Muscle of leg (tissue), 11 donors: ENCODE measurements around the gene HACD4. TPM values are rescaled to one million over a fixed set of nuclear protein-coding genes. Genes with fewer than 3 reads are reported as not detected.

Source experiments
- DNase-seq: peaks from one replicate; pipeline ENCODE4 v3.0.0; 2013
- H3K27ac ChIP-seq: one replicate; pipeline ENCODE4 v1.5.1; 2013; ENCODE audit warnings: mild to moderate bottlenecking, low read length, control low read depth
- H3K27me3 ChIP-seq: one replicate; pipeline ENCODE4 v1.6.1; 2013; ENCODE audit warnings: low read length; ENCODE audit not compliant: control insufficient read depth, insufficient read depth
- H3K36me3 ChIP-seq: one replicate; pipeline ENCODE4 v1.6.1; 2013; ENCODE audit warnings: low read length; ENCODE audit not compliant: control insufficient read depth, insufficient read depth
- H3K4me1 ChIP-seq: one replicate; pipeline ENCODE4 v1.6.1; 2013; ENCODE audit warnings: low read length; ENCODE audit not compliant: control insufficient read depth, insufficient read depth
- H3K4me3 ChIP-seq: one replicate; pipeline ENCODE4 v1.5.1; 2013; ENCODE audit warnings: low read length, control low read depth
- H3K9me3 ChIP-seq: replicated peaks from 2 replicates; pipeline ENCODE4 v1.6.1; 2013; ENCODE audit warnings: low read depth, low read length; ENCODE audit not compliant: control insufficient read depth
- WGBS: methylation state at CpG from one replicate; pipeline ENCODE4 v1.1.5; 2013; ENCODE audit warnings: missing lambda C conversion rate; ENCODE audit not compliant: insufficient coverage; 5-methylcytosine and 5-hydroxymethylcytosine counted together
- polyA plus RNA-seq, 8 donors: library from polyadenylated mRNA; unstranded; fragments of 120-200 nt; gene quantifications; one replicate each; pipeline versions ENCODE4 v1.2.1 to v1.2.3, GENCODE V29; 2013; ENCODE audit warnings: inconsistent platforms in 1 of 8, low replicate concordance in 1 of 8; ENCODE audit not compliant: insufficient read length in 8 of 8, insufficient read depth in 1 of 8
- total RNA-seq: library from RNA; stranded (reverse); fragments of 120-200 nt; gene quantifications from one replicate; pipeline ENCODE4 v1.2.4, GENCODE V29; 2013

HACD4 gene
- total and polyA plus RNA-seq, 9 donors, result 1.2 to 2.4 (median 1.3) TPM

DNA sequence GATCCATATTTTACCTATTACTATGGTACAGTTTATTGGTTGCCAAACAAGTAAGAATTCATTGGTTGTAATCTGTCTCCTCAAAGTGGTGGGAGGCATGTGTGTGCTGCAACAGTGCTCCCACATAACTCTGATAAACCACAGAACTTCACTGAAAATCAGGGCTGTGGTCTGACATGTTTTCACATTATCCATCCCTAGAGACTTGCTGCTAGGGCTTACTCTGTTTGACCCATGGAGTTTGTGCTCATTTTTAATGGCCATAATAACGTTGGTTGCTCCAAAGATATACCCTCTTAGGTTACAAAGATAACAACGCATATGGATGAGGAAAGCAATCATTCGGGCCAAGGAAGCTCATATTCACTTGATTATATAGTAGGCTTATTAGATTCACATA is 37.0 kb downstream of the HACD4 start:
- no peaks in the 10 kb centered on the region for H3K9me3 ChIP-seq
- no CpG with 5 or more reads among the region's 3 CpGs for WGBS
- no peak overlapping the region for H3K4me3 ChIP-seq
- peaks cover 25% of the 10 kb centered on the region for H3K36me3 ChIP-seq
- H3K4me1 ChIP-seq, result no peaks in the 10 kb centered on the region
- no peak overlapping the region for H3K27ac ChIP-seq
- DNase-seq, result no peak
- H3K27me3 ChIP-seq, result no peaks in the 10 kb centered on the region

GRCh38 chr9:20990867-20991266 is 40.6 kb downstream of the HACD4 start:
- WGBS, result 40% methylated on average over 1 of the region's 2 CpGs
- Histone ChIP-seq H3K4me1 (no peaks in the 10 kb centered on the region), H3K27me3 (no peaks in the 10 kb centered on the region), H3K9me3 (no peaks in the 10 kb centered on the region), H3K4me3 (no peak overlapping the region), H3K36me3 (peaks cover 19% of the 10 kb centered on the region), H3K27ac (no peak overlapping the region)
- DNase-seq, result peak; percentile 74

- Histone ChIP-seq H3K27me3 (no peaks in the 10 kb centered on the region), H3K9me3 (no peaks in the 10 kb centered on the region), H3K27ac (no peak overlapping the region), H3K36me3 (peaks cover 15% of the 10 kb centered on the region), H3K4me3 (no peak overlapping the region), H3K4me1 (no peaks in the 10 kb centered on the region)
- DNase-seq, result peak; percentile 39
- 96% methylated on average over 6 of the region's 6 CpGs for WGBS
These were observed 41.5 kb downstream of the HACD4 start for GRCh38 chr9:20989923-20990341.

DNA sequence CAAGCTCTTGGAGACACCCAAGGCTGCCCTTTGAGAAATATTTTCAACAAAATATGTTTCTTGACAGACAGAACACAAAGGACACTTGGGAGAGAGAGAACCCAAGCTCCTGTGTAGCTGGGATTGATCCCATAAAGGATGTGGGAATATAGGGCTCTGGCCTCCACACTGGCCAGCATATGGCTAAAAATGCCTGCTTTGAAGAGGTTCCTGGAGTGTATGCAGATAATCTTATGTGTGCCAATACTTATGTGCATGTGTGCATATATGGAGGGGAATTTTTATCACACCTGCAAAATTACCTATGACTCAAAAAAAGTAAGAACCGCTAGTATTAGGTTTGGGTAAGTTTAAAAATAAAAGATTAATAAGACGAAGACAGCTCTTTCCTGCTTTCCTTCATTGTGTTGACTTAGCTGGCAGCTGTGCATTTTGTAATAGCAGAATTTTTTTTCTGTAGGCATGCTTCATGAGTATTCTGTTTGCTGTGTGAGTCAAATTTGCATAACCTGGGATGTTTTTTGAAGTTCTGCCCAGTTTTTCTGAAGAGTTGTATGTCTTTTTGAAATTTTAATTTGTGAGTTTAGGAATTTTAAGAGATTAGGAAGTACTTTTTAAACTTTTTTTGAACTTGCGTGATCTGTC is 42.6 kb downstream of the HACD4 start:
- no peak overlapping the region for H3K27ac ChIP-seq
- H3K27me3 ChIP-seq, result no peaks in the 10 kb centered on the region
- H3K9me3 ChIP-seq, result no peaks in the 10 kb centered on the region
- WGBS, result no CpG with 5 or more reads among the region's 3 CpGs
- H3K36me3 ChIP-seq, result peaks cover 15% of the 10 kb centered on the region
- no peak overlapping the region for H3K4me3 ChIP-seq
- no peak for DNase-seq
- H3K4me1 ChIP-seq, result no peaks in the 10 kb centered on the region

DNA sequence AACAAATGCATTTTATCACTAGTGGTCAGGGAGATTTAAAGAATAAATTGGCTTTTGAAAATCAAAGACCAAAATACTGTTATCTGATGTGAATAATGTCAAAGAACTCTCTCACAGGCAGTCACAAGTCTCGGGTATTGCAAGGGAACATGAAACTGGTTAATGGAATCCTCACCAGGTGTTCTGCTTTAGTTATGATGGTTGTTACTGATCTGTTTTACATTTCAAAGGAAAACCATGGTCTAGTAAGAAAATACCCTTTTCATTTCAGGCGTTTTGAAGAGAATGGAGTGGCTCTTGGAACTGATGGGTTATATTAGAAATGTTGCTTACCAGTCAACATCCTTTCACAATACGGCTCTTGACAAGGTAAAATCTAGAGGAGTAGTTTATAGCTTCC is 43.4 kb downstream of the HACD4 start:
- Histone ChIP-seq H3K4me1 (no peaks in the 10 kb centered on the region), H3K4me3 (no peak overlapping the region), H3K9me3 (no peaks in the 10 kb centered on the region), H3K27me3 (no peaks in the 10 kb centered on the region), H3K36me3 (peaks cover 15% of the 10 kb centered on the region), H3K27ac (no peak overlapping the region)
- no CpG with 5 or more reads among the region's 3 CpGs for WGBS
- DNase-seq, result no peak

GRCh38 chr9:20987521-20987920 is 43.9 kb downstream of the HACD4 start:
- no peak overlapping the region for H3K4me3 ChIP-seq
- no CpG with 5 or more reads among the region's 1 CpG for WGBS
- H3K27ac ChIP-seq, result no peak overlapping the region
- H3K9me3 ChIP-seq, result no peaks in the 10 kb centered on the region
- no peaks in the 10 kb centered on the region for H3K4me1 ChIP-seq
- DNase-seq, result no peak
- H3K27me3 ChIP-seq, result no peaks in the 10 kb centered on the region
- peaks cover 15% of the 10 kb centered on the region for H3K36me3 ChIP-seq

DNA sequence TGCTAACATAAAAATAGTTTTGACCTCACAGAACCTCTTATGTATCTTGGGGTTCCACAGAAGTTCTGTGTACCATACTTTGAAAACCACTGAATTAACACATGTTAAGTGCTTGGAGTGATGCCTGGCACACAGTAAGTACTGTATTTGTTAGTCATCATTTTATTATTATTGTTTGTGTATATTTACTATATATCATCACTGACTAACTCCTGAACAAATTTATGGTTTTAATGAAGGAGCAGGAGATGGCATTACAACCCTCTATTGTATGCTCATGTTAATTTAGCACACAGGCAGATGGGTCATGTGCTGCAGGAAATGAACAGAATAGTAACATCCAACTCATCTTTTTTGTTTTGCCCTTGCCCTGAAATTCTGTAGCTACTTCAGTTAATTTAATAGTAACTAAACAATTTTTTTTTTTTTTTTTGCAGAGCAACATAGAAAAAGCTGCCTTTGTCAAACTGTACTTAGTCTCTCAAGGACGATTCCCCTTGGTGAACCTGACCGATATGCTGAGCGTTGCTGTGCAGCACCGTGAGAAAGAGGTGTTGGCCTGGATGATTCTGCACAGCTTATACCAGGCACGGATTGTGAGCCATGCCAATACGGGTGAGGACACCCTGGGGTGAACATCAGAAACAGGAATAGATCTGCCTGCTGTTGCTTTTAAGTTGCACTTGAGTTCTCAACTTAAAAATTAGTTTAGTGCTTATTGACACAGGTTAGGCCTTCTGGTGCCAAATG is 45.4 kb downstream of the HACD4 start:
- H3K4me1 ChIP-seq, result peaks cover 6% of the 10 kb centered on the region
- peaks cover 11% of the 10 kb centered on the region for H3K36me3 ChIP-seq
- H3K27ac ChIP-seq, result no peak overlapping the region
- no peaks in the 10 kb centered on the region for H3K9me3 ChIP-seq
- H3K4me3 ChIP-seq, result no peak overlapping the region
- DNase-seq, result no peak
- WGBS, result 93% methylated on average over 6 of the region's 6 CpGs
- no peaks in the 10 kb centered on the region for H3K27me3 ChIP-seq

- H3K4me3 ChIP-seq, result no peak overlapping the region
- H3K36me3 ChIP-seq, result no peaks in the 10 kb centered on the region
- peaks cover 7% of the 10 kb centered on the region for H3K4me1 ChIP-seq
- no peaks in the 10 kb centered on the region for H3K27me3 ChIP-seq
- no peaks in the 10 kb centered on the region for H3K9me3 ChIP-seq
- WGBS, result no CpG with 5 or more reads among the region's 3 CpGs
- peak; percentile 41 for DNase-seq
- H3K27ac ChIP-seq, result no peak overlapping the region
These were observed 46.9 kb downstream of the HACD4 start for GRCh38 chr9:20984506-20984905.

GRCh38 chr9:20981486-20981885 is 50.0 kb downstream of the HACD4 start:
- peak overlapping the region; percentile 39 for H3K27ac ChIP-seq
- H3K4me3 ChIP-seq, result no peak overlapping the region
- H3K4me1 ChIP-seq, result peaks cover 7% of the 10 kb centered on the region
- no peaks in the 10 kb centered on the region for H3K9me3 ChIP-seq
- H3K27me3 ChIP-seq, result no peaks in the 10 kb centered on the region
- peak; percentile 51 for DNase-seq
- H3K36me3 ChIP-seq, result peaks cover 6% of the 10 kb centered on the region
- 17% methylated on average over 1 of the region's 2 CpGs for WGBS

DNA sequence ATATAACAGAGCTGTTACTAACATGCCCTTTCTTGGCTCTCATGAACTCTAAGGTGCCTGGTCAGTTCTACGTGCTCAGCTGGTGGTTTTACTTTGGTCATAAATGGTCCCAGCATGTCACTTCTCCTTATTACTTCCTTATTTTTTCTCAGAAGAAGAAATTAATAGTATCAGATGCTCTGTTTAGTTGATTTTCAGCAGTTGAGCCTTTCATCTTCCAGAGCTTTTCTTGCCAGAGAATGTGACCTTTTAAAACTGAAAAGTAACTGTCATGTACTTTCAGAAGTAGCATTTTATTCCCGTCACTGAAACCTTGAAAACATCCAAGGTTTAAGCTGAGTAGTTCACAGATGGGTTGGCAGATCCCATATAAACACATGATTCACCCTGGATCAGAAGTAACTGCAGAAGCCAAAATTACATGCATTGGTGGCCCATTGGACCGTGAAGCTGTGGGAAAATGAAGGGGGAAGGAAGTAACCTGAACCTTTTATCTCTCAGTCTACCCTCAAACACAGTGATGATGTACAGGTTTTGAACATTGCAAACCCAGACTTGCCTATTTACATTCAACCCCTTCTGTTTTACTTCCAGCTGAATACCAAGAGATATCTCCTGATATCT is 50.5 kb downstream of the HACD4 start:
- H3K4me3 ChIP-seq, result no peak overlapping the region
- no peaks in the 10 kb centered on the region for H3K27me3 ChIP-seq
- peak overlapping the region; percentile 39 for H3K27ac ChIP-seq
- peaks cover 7% of the 10 kb centered on the region for H3K36me3 ChIP-seq
- WGBS, result no CpG with 5 or more reads among the region's 3 CpGs
- peak; percentile 62 for DNase-seq
- no peaks in the 10 kb centered on the region for H3K9me3 ChIP-seq
- peaks cover 7% of the 10 kb centered on the region for H3K4me1 ChIP-seq
